Tibial artery (tissue), 4 donors: ENCODE data around the gene ITGA6.
"Not testable (repeated sequence)": the region's sequence is repeated elsewhere in the genome, so short reads cannot be mapped to it uniquely, and the experiment has no call there.

Source experiments
- DNase-seq, 2 donors: peaks; one replicate each; pipeline ENCODE4 v3.0.0-alpha.2; 2019
- H3K27ac ChIP-seq, 2 donors: fragments of 200-600 bp; sonication (generic) in 1 of 2; 1 replicate in 1 of 2; 2 replicates in 1 of 2; pipeline ENCODE4 v1.5.1; 2018 to 2019; ENCODE audit warnings: mild to moderate bottlenecking in 1 of 2
- H3K27me3 ChIP-seq, 2 donors: fragments of 200-600 bp; sonication (generic) in 1 of 2; one replicate each; pipeline versions ENCODE4 v1.5.1 to v1.6.0; 2016 to 2019
- H3K36me3 ChIP-seq, 3 donors: fragments of 200-600 bp; sonication (generic) in 2 of 3; one replicate each; pipeline ENCODE4 v1.5.1; 2016 to 2019; ENCODE audit warnings: mild to moderate bottlenecking in 2 of 3
- H3K4me1 ChIP-seq, 4 donors: fragments of 200-600 bp; sonication (generic) in 2 of 4; 1 replicate in 3 of 4; 2 replicates in 1 of 4; pipeline ENCODE4 v1.5.1; 2016 to 2019
- H3K4me3 ChIP-seq, 2 donors: fragments of 200-600 bp; sonication (generic) in 1 of 2; 1 replicate in 1 of 2; 2 replicates in 1 of 2; pipeline ENCODE4 v1.5.1; 2018 to 2019; ENCODE audit warnings: mild to moderate bottlenecking in 2 of 2
- H3K9me3 ChIP-seq, 3 donors: fragments of 200-600 bp; sonication (generic) in 1 of 3; one replicate each; pipeline ENCODE4 v1.5.1; 2016 to 2019
- CTCF ChIP-seq, 2 experiments: fragments of 200-600 bp in 1 of 2; fragments of 450-650 bp in 1 of 2; IDR thresholded peaks; one replicate each; pipeline ENCODE4 v1.5.1; 2017 to 2019; ENCODE audit warnings: antibody characterized with exemption in 2 of 2, mild to moderate bottlenecking in 1 of 2, moderate library complexity in 1 of 2
- intact Hi-C: fragments of 100-400 bp; cut with DNase I; formaldehyde crosslinking; loops from one replicate; pipeline ENCODE4 v1.15.0; 2023; ENCODE audit warnings: low total_unique reads

The ITGA6 gene

GRCh38 chr2:172540421-172540820 is 113.0 kb downstream of the ITGA6 start:
- Histone ChIP-seq H3K4me3 (no peak overlapping the region), H3K27ac (no peak overlapping the region), H3K36me3 (no peaks in the 10 kb centered on the region), H3K9me3 (no peaks in the 10 kb centered on the region), H3K27me3 (no peaks in the 10 kb centered on the region), H3K4me1 (no peaks in the 10 kb centered on the region)
- intact Hi-C loops, result no loop called here
- no peak for DNase-seq
- no peak for TF ChIP-seq CTCF (IDR thresholded peaks at IDR 0.05)

GRCh38 chr2:172545408-172546075 is 118.2 kb downstream of the ITGA6 start:
- intact Hi-C loops, result no loop called here
- Histone ChIP-seq H3K36me3 (no peaks in the 10 kb centered on the region), H3K9me3 (no peaks in the 10 kb centered on the region), H3K27ac (no peak overlapping the region), H3K27me3 (no peaks in the 10 kb centered on the region), H3K4me1 (no peaks in the 10 kb centered on the region), H3K4me3 (no peak overlapping the region)
- no peak for TF ChIP-seq CTCF (IDR thresholded peaks at IDR 0.05)
- no peak for DNase-seq

GRCh38 chr2:172549131-172549530 is 121.7 kb downstream of the ITGA6 start:
- TF ChIP-seq CTCF (IDR thresholded peaks at IDR 0.05), result no peak
- H3K27me3 ChIP-seq, result no peaks in the 10 kb centered on the region
- intact Hi-C loops, result no loop called here
- no peak overlapping the region for H3K4me3 ChIP-seq
- no peaks in the 10 kb centered on the region for H3K9me3 ChIP-seq
- no peak for DNase-seq
- H3K36me3 ChIP-seq, result no peaks in the 10 kb centered on the region
- H3K27ac ChIP-seq, result no peak overlapping the region
- H3K4me1 ChIP-seq, result no peaks in the 10 kb centered on the region

GRCh38 chr2:172549802-172550201 is 122.4 kb downstream of the ITGA6 start:
- H3K4me1 ChIP-seq, H3K27ac ChIP-seq, H3K4me3 ChIP-seq, H3K9me3 ChIP-seq, DNase-seq, H3K36me3 ChIP-seq, H3K27me3 ChIP-seq, intact Hi-C loops: not testable (repeated sequence)

- H3K4me1 ChIP-seq, result no peaks in the 10 kb centered on the region
- no peaks in the 10 kb centered on the region for H3K27me3 ChIP-seq
- DNase-seq, result no peak
- no peaks in the 10 kb centered on the region for H3K9me3 ChIP-seq
- intact Hi-C loops, result no loop called here
- no peak overlapping the region for H3K4me3 ChIP-seq
- no peaks in the 10 kb centered on the region for H3K36me3 ChIP-seq
- TF ChIP-seq CTCF (IDR thresholded peaks at IDR 0.05), result no peak
- H3K27ac ChIP-seq, result no peak overlapping the region
Measured at GRCh38 chr2:172550419-172550818, 123.0 kb downstream of the ITGA6 start.

- DNase-seq, result no peak
- Histone ChIP-seq H3K9me3 (no peaks in the 10 kb centered on the region), H3K27ac (no peak overlapping the region), H3K4me1 (no peaks in the 10 kb centered on the region), H3K27me3 (no peaks in the 10 kb centered on the region), H3K36me3 (no peaks in the 10 kb centered on the region), H3K4me3 (no peak overlapping the region)
- no peak for TF ChIP-seq CTCF (IDR thresholded peaks at IDR 0.05)
- intact Hi-C loops, result no loop called here
Measured at GRCh38 chr2:172551271-172551670, 123.9 kb downstream of the ITGA6 start.
